Activated naive CD8-positive, alpha-beta T cell treated with anti-CD3 and anti-CD28 coated beads for 36 hours (primary cell): ENCODE data around the gene RTN4R. TPM values are rescaled to one million over a fixed set of nuclear protein-coding genes. Genes with fewer than 3 reads are reported as not detected.

ENCODE experiments used
- DNase-seq: peaks from one replicate; pipeline ENCODE4 v3.0.0; 2021
- H3K27ac Mint-ChIP-seq: one replicate; pipeline ENCODE4 v1.8.0; 2022; ENCODE audit warnings: mild to moderate bottlenecking, moderate library complexity, mixed read lengths
- H3K27me3 Mint-ChIP-seq: one replicate; pipeline ENCODE4 v1.8.0; 2022; ENCODE audit warnings: mild to moderate bottlenecking, mixed read lengths
- H3K36me3 Mint-ChIP-seq: one replicate; pipeline ENCODE4 v1.8.0; 2021; ENCODE audit warnings: mild to moderate bottlenecking, mixed read lengths
- H3K4me1 Mint-ChIP-seq: one replicate; pipeline ENCODE4 v1.8.0; 2021; ENCODE audit warnings: mixed read lengths
- H3K4me3 Mint-ChIP-seq: one replicate; pipeline ENCODE4 v1.8.0; 2022; ENCODE audit warnings: mild to moderate bottlenecking, moderate library complexity, mixed read lengths
- H3K9me3 Mint-ChIP-seq: one replicate; pipeline ENCODE4 v1.8.0; 2022; ENCODE audit warnings: mixed read lengths
- total RNA-seq, 2 experiments: library from RNA; stranded (reverse); gene quantifications; one replicate each; pipeline ENCODE4 v1.2.3, GENCODE V29; 2021

Gene RTN4R
- total RNA-seq, 2 experiments from 2014 or later = 3.2 to 3.5 TPM

GRCh38 chr22:20260071-20260765 is 7.9 kb downstream of the RTN4R start:
- H3K36me3 Mint-ChIP-seq = no peaks in the 10 kb centered on the region
- no peak for DNase-seq
- no peak overlapping the region for H3K4me3 Mint-ChIP-seq
- H3K4me1 Mint-ChIP-seq = no peaks in the 10 kb centered on the region
- H3K27ac Mint-ChIP-seq = no peak overlapping the region
- no peaks in the 10 kb centered on the region for H3K27me3 Mint-ChIP-seq
- H3K9me3 Mint-ChIP-seq = no peaks in the 10 kb centered on the region

- no peaks in the 10 kb centered on the region for H3K27me3 Mint-ChIP-seq
- no peak for DNase-seq
- no peaks in the 10 kb centered on the region for H3K9me3 Mint-ChIP-seq
- no peak overlapping the region for H3K27ac Mint-ChIP-seq
- no peaks in the 10 kb centered on the region for H3K36me3 Mint-ChIP-seq
- H3K4me3 Mint-ChIP-seq = no peak overlapping the region
- H3K4me1 Mint-ChIP-seq = peaks cover 6% of the 10 kb centered on the region
These were observed 8.8 kb downstream of the RTN4R start for GRCh38 chr22:20259327-20259688.

- H3K9me3 Mint-ChIP-seq = no peaks in the 10 kb centered on the region
- no peaks in the 10 kb centered on the region for H3K36me3 Mint-ChIP-seq
- no peaks in the 10 kb centered on the region for H3K27me3 Mint-ChIP-seq
- DNase-seq = no peak
- H3K4me1 Mint-ChIP-seq = peaks cover 7% of the 10 kb centered on the region
- H3K27ac Mint-ChIP-seq = no peak overlapping the region
- H3K4me3 Mint-ChIP-seq = no peak overlapping the region
These were observed 9.4 kb downstream of the RTN4R start for GRCh38 chr22:20258584-20259326.

- no peak for DNase-seq
- peaks cover 7% of the 10 kb centered on the region for H3K4me1 Mint-ChIP-seq
- H3K27me3 Mint-ChIP-seq = no peaks in the 10 kb centered on the region
- no peak overlapping the region for H3K4me3 Mint-ChIP-seq
- H3K9me3 Mint-ChIP-seq = no peaks in the 10 kb centered on the region
- no peak overlapping the region for H3K27ac Mint-ChIP-seq
- no peaks in the 10 kb centered on the region for H3K36me3 Mint-ChIP-seq
These were observed 10.2 kb downstream of the RTN4R start for GRCh38 chr22:20258021-20258299.

- DNase-seq = no peak
- Mint-ChIP-seq H3K4me1 (peaks cover 7% of the 10 kb centered on the region), H3K27me3 (no peaks in the 10 kb centered on the region), H3K4me3 (no peak overlapping the region), H3K9me3 (no peaks in the 10 kb centered on the region), H3K36me3 (no peaks in the 10 kb centered on the region), H3K27ac (no peak overlapping the region)
These were observed 10.7 kb downstream of the RTN4R start for GRCh38 chr22:20257212-20258020.

- Mint-ChIP-seq H3K9me3 (no peaks in the 10 kb centered on the region), H3K27me3 (no peaks in the 10 kb centered on the region), H3K4me3 (no peak overlapping the region), H3K27ac (no peak overlapping the region), H3K4me1 (peaks cover 7% of the 10 kb centered on the region), H3K36me3 (no peaks in the 10 kb centered on the region)
- DNase-seq = no peak
These were observed 11.4 kb downstream of the RTN4R start for GRCh38 chr22:20256551-20257211.

- Mint-ChIP-seq H3K36me3 (no peaks in the 10 kb centered on the region), H3K4me3 (no peak overlapping the region), H3K27me3 (no peaks in the 10 kb centered on the region), H3K9me3 (no peaks in the 10 kb centered on the region), H3K4me1 (peaks cover 7% of the 10 kb centered on the region), H3K27ac (no peak overlapping the region)
- DNase-seq = no peak
These were observed 12.1 kb downstream of the RTN4R start for GRCh38 chr22:20256027-20256426.

- Mint-ChIP-seq H3K36me3 (no peaks in the 10 kb centered on the region), H3K4me1 (peaks cover 7% of the 10 kb centered on the region), H3K9me3 (no peaks in the 10 kb centered on the region), H3K4me3 (no peak overlapping the region), H3K27me3 (no peaks in the 10 kb centered on the region), H3K27ac (no peak overlapping the region)
- DNase-seq = no peak
These were observed 12.9 kb downstream of the RTN4R start for GRCh38 chr22:20254975-20255946.

GRCh38 chr22:20253161-20253560 is 15.0 kb downstream of the RTN4R start:
- Mint-ChIP-seq H3K9me3 (no peaks in the 10 kb centered on the region), H3K27me3 (no peaks in the 10 kb centered on the region), H3K4me3 (no peak overlapping the region), H3K36me3 (no peaks in the 10 kb centered on the region), H3K4me1 (peaks cover 7% of the 10 kb centered on the region), H3K27ac (no peak overlapping the region)
- DNase-seq = no peak

- H3K27me3 Mint-ChIP-seq = no peaks in the 10 kb centered on the region
These were observed 16.1 kb downstream of the RTN4R start for GRCh38 chr22:20251981-20252380.

GRCh38 chr22:20251491-20251890 is 16.6 kb downstream of the RTN4R start:
- Mint-ChIP-seq H3K36me3 (no peaks in the 10 kb centered on the region), H3K4me1 (peaks cover 7% of the 10 kb centered on the region), H3K4me3 (no peak overlapping the region), H3K9me3 (no peaks in the 10 kb centered on the region), H3K27me3 (no peaks in the 10 kb centered on the region), H3K27ac (no peak overlapping the region)
- no peak for DNase-seq

More at GRCh38 chr22:20251981-20252380, 16.1 kb downstream of the RTN4R start:
- no peak for DNase-seq
- H3K27ac Mint-ChIP-seq = no peak overlapping the region
- H3K4me3 Mint-ChIP-seq = no peak overlapping the region
- no peaks in the 10 kb centered on the region for H3K36me3 Mint-ChIP-seq
- H3K9me3 Mint-ChIP-seq = no peaks in the 10 kb centered on the region
- H3K4me1 Mint-ChIP-seq = peaks cover 7% of the 10 kb centered on the region

- no peaks in the 10 kb centered on the region for H3K9me3 Mint-ChIP-seq
- H3K27ac Mint-ChIP-seq = no peak overlapping the region
- H3K4me1 Mint-ChIP-seq = peaks cover 16% of the 10 kb centered on the region
- H3K27me3 Mint-ChIP-seq = no peaks in the 10 kb centered on the region
- no peaks in the 10 kb centered on the region for H3K36me3 Mint-ChIP-seq
- DNase-seq = no peak
- H3K4me3 Mint-ChIP-seq = no peak overlapping the region
These were observed 18.2 kb downstream of the RTN4R start for GRCh38 chr22:20249797-20250354.

- no peaks in the 10 kb centered on the region for H3K36me3 Mint-ChIP-seq
- no peak overlapping the region for H3K4me3 Mint-ChIP-seq
- H3K9me3 Mint-ChIP-seq = no peaks in the 10 kb centered on the region
- peaks cover 20% of the 10 kb centered on the region for H3K4me1 Mint-ChIP-seq
- no peak for DNase-seq
- H3K27me3 Mint-ChIP-seq = no peaks in the 10 kb centered on the region
- H3K27ac Mint-ChIP-seq = no peak overlapping the region
These were observed 19.6 kb downstream of the RTN4R start for GRCh38 chr22:20248461-20248978.
